GM19468 (cell line): ENCODE data around the gene HDHD5.

ENCODE experiments used
- ATAC-seq: cut with Tn5 transposase; IDR thresholded peaks from one replicate; pipeline ENCODE4 v1.9.1; 2021; ENCODE audit warnings: mild to moderate bottlenecking, moderate library complexity, moderate number of reproducible peaks; ENCODE audit not compliant: unreplicated experiment; ENCODE audit errors: extremely low read depth

HDHD5 gene

DNA sequence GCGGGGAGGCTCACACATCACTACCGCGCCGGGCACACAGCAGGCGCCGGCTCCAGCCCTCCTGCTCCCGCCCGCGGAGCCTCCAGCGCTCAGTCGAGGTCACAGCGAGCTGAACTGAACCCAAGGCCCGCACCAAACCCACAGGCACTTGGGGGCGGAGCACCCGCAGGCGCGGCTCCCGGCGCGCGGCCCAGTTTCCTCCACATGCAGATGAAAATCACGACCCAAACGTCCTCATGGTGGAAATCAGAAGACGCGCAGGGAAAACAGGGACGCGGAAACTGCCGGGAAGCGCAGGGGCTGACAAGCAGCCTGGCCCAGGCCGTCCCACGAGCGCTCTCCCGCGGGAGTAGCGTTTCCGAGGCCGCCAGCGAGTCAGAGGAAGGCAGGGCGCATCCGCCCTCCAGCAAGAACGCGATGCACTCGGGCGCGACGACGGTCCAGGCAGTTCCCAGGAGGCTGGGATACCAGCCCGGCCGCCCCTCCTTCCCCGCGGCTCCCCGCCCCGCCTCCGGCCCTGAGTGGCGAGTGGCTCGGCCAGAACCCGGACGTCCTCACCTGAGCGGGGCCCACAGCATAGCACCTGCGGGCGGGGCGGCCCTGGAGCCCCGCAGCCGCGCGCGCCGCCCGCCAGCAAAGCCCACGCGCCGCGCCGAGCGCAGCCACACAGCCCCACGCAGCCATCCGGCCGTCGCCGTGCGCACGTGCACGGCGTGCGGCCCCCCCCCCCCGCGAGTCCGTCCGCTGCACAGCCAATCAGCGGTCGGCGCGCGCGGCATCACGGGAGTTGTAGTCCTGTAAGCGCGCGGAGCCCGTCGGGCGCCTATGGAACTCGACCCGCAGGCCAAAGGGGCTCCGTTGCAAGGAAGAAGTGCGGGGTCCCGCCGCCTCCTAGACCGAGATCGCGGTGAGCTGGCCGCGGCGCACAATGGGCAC lies at the start of gene HDHD5:
Gene HDHD5 (minus strand): TSS at position 710 of the 936 bp plus-strand sequence. CDS start 26 bp downstream, at position 684.
- peak; percentile 51 for ATAC-seq

DNA sequence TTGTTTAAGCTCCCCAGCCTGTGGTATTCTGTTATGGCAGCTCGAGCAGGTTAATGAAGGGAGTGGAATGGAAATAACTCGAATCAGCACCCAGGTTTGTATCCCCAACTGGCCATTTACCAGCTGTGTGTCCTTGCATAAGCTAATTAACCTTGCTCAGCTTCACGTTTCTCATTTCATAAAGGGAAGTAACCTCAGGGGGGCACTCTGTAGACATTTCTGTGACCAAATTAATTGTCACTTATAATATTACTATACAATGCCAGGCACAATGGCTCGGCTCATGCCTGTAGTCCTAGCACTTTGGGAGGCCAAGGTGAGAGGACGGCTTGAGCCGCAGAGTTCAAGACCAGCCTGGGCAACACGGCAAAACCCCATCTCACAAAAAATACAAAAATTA lies 46.4 kb upstream of the HDHD5 start:
- no peak for ATAC-seq

DNA sequence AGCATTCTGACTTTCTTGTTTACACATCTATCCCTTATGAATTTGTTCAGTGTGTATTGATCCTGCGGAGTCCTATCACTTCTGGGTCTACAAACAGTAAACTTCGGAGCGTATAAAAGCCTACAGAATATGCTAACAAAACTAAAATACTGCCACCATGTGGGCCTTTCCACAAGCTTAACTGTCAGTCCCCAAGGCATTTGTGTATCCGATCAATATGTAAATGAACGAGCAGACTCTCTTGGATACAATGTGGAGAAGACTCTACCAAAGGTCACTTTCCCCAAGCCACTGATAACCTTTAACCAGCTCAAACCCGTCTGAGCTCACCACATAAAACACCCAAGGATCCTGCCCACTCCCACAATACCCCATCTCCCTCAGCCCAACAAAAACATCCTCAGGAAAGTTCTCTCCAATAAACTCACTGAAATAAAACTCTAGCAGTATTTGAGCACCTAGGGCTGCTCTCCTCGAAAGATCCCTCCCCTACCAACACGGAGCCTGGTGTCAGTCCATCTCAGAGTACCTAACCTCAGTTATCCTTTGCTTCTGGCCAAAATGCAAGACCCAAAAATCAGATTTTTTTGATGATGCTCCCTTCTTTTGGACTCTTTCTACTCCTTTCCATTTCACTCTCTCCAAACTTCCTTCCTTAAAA lies 42.3 kb upstream of the HDHD5 start:
- no peak for ATAC-seq

DNA sequence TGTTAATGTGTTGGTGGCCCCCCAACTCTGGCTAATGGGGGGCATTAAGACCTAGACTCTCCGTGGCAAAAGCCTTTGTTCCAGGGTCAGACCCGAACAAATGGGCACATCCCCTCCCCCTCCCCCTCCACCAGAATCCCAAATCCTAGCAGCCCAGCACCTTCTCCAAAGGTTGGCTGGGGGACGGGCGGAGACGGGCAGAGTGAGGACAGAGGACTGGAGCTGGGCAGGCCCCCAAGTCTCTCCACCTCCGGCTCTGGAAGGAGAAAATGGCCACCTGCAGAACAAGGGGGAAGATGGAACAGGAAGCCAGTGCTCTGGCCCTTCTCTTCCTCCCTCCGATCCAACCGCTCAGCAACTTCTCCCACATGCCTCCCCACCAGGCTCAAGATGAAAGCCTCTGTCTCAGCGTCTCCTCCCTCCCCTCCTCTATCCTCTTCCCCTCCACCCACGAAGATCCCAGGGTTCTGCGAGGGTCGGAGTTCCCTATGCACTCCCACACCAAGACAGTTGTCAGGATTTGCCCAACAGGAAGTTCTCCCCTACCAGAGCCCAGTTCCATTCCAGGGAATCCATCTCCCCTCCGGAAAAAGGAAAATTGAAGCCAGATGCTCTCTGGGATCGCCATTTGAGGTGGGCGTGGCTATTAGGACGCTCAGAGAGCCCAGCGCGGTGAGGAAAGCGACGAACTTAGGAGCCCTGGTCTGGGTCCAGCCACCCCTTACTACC lies 40.1 kb upstream of the HDHD5 start:
- no peak for ATAC-seq

DNA sequence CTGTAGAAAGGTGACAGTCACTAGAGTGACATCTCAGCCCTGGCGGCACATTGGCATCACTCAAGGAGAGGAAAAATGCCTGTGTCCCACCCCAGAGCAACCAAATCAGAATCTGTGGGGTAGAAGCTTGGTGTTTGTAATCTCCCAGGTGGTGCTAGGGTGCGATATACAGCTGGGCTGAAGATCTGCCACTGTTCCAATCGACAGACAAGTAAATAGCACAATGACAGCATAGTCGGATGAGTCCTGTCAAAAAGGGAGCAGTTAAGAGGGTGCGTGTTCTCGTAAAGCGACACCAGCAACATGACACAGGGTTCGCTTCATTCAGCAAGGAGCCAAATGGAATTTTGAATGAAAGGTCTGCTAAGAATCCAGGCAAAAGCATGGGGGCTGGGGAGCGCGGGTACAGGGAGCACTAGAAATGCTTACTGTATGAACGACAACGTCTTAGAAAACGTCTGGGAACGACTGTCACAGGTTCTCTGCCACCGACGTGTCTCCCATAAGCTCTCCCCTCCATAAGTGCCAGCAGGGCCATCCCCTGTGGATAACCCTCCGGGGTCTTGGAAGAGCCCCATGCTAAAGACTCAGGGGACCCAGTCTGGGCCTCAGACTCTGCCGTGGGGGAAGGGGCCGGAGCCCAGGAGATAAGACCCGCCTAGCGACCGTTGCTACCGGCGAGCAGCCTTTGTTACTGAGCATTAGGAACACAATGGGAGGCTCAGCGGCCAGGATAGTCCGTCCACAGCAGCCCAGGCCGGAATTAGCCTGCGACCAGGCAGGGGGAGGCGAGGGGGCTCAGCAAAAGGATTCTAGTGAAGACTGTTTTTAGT lies 39.3 kb upstream of the HDHD5 start:
- ATAC-seq: no peak

DNA sequence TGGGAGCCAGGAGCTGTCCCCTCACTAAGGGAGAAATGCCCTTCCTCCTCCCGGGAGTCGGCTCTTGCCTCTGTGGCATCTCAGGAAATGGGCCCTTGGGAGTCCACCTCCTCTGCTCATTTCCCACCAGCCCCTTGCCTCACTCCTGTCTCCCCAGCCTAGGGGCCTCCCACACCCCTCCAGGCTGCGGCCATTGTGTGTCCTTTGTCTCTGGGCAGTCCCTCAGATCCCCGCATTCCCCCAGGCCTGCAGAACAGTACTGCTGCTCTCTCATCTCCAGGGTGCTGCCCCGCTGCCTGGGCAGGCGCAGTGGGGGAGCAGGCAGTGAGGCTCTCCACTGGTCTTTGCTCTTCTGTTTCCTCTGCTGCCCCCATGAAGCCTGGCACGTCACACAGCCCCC lies 35.1 kb upstream of the HDHD5 start:
- no peak for ATAC-seq

DNA sequence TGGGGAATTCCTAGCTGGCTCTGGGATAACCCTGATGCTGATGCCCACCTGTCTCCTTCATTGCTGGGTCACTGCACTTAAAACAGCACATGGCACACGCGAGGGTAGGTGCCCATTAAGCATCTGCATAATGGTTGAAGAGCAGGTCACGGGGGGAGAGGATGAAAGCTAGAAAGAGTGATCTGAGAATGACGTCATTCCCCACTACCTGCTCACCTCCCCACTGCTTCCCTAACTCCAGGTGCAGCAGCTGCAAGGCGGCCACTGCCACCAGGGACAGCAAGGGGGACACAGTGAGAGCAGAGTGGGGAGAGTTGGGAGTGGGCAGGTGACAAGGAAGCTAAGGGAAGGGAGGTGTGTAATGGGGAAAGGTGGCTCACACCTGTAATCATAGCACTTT lies 33.1 kb upstream of the HDHD5 start:
- no peak for ATAC-seq

DNA sequence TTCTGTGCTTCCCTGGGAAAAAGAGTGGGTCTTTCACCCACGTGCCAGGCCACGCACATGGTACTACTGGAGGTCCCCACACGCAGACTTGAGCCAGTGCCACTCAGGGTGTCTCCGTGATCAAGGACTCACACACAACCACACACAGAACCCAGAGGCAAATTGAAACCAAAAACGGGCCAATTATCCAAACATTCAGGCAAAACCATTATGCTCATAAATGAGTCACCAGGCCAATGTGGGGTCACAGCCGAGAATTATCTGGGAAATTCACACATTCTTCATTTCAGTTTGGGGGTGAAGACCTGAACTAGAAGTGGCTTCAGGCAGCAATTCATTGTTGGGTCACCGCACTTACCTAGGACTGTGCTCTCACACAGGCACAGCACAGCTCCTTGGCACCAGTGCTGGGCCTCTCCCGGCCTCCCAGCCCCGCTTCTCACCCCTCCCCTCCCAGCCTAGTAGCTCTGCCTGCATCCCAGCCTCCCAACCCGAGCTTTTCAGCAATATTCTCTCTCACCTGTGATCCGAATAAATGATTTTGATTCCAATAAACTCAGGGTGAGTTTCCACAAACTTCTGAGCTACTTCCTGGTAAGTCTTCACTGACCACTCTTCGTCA lies 32.2 kb upstream of the HDHD5 start:
- no peak for ATAC-seq

DNA sequence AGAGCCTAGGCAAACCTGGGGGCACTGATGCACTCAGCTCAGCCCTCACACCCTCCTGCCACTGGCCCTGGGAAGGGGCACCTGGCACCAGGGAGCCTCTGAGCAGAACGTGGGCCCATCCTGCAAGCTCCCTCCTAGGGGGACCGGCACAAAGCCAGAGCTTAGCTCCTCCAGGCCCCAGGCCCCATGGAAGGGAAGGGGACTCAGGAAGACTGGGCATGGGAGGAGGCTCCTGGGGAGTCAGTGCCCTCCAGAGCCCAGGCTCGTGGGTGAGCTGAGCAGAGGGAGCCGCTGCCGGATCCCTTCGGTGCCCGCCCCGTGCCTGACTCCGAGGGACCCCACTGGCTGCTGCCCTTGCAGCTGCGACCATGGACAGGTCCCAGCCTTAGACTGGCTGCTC lies 31.6 kb upstream of the HDHD5 start:
- no peak for ATAC-seq

DNA sequence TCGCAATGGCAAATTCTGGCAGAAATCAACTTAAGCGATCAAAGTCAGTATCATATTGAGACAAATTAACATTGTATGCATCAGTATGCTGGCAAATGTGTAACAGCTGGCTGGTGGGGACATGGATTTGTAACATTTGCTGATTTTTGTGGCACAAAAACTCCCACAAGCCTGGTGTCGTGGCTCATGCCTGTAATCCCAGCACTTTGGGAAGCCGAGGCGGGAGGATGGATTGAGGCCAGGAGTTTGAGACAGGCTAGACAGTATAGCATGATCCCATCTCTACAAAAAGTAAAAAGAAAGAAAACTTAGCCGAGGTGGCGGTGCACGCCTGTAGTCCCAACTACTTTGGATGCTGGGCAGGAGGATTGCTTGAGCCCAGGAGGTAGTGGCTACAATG lies 17.6 kb upstream of the HDHD5 start:
- no peak for ATAC-seq

DNA sequence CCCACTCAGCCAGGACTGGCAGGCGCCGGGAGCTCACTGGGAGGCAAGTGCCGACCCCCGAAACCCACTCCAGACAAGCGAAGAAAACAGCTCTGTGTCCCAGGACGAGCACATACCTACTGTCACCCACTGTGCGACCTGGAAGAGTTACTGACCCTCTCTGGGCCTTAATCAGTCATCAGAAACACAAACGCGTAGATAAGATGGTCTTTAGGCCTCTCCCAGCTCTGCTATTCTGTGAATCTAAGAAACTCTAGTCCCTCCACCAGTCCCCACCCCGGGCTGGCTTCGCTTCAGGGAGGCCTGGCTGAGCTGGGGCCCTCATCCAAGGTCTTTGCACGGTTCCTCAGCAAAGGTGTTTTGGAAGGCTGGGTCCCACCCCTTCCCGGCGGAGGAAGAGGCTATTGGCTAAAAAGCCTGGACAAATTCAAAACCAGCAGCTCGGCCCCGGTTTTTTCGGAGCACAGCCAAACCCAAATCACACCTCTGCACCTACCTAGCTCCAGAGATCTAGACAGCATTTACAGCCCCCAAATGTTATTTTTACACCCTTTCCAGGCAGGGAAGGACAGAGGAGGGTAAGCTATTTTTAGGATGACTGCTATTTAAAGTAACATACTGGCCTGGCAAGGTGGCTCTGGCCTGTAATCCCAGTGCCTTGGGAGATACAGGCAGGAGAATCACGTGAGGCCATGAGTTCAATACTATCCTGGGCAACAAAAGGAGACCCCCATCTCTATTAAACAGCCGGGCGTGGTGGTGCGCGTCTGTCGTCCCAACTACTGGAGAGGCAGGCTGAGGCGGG lies 13.2 kb upstream of the HDHD5 start:
- ATAC-seq: no peak

DNA sequence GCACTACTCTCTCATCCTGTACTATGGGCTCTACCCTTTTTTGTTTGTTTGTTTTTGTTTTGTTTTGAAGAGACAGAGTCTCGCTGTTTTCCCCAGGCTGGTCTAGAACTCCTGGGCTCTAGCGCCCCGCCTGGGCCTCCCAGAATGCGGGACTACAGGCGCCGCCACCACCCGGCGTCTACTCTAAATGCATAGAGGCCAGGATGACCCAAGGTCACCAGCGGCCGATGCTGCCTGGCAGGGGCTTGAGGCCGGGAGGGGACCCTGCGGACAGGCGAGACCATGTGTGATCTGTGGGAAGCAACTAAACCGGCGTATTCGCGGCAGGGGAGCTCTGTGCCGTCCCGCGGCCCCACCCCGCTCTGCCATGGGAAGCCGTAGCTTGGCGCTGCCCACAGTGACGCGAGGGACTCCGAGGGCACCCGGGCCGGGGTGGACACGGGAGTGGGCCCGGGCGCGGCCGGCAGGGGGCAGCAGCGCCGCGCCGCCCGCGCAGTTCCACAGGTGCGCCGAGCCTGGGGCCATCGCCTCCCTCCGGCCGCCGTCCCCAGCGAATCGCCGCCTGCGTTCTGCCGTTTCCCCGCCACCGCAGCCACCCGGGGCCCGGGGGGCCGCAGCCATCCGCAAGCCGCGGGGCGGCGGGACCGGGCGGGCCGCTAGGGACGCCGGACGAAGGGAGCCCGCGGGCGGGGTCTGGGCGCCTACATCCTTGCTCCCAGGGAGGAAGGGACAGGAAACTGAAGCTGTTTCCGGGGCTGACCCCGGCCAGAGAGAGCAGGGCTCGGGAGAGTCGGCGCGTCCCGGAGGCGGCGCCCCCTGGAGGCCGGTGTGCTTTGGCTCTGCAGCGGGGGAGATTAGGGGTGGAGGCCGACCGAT lies 12.3 kb upstream of the HDHD5 start:
- peak; percentile 75 for ATAC-seq

DNA sequence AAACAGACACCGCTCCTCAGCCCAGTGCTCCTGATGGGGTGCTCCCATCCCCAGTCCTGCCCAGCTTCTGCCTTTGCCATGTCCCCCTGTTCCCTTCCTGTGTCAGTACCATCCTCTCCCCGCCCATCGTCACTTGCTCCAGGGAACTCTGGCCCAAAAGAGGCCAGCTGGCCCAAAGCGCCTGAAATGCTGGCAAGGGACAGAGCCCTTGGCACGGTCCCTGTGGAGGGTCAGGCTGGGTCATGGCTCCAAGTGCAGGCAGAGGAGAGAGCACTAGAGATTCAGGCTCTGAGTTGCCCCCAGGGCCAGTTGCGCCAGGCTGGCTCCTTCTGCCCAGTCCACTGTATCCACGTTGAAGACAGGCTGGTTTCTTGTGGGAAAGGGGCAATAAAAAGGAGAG lies 8.4 kb upstream of the HDHD5 start:
- ATAC-seq: no peak

DNA sequence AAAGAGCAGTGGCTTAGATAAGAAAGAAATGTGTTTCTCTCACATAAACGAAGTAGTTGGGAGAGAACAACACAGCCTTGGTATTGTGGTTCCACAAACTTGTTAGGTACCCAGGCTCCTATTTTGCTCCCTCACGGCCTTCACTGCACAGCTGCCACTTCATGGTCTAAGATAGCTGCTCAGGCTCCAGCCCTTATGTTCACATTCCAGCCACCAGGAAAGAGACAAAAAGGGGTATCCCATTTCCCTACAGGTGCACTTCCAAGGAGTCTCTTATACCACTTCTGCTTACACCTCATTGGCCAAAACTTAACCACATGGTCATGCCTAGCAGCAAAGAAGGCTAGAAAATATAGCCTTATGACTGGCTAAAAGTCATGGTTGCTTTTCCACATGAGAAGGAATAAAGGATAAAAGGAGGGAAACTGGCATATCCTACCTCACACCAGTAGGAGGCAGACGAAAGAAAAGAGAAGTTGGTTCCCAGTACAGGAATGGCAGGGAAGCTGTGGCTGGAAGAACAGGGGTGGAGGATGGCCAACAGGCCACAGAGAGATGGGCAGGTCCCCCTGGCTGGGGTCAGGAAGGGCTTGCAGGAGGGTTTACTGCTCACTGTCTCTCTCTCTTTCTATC lies 5.4 kb upstream of the HDHD5 start:
- no peak for ATAC-seq

DNA sequence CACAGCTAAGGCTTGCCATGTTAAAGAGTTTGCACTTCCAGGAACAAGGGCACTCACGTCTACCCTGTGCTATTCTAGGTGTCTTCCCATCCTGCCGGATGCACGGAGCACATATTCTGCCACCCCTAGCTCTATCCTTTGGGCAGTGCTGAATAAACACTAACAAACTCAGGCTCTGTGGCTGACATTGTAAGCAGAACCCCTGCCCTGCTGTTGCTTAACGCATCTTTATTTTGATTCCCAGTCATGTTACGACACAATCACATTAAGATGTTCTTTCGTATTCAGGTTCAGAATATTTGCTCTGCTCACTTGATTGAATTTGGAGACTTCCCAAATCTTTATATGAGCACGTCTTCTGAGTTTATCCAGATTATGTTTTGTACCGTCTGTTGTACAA lies 3.7 kb upstream of the HDHD5 start:
- ATAC-seq: no peak

DNA sequence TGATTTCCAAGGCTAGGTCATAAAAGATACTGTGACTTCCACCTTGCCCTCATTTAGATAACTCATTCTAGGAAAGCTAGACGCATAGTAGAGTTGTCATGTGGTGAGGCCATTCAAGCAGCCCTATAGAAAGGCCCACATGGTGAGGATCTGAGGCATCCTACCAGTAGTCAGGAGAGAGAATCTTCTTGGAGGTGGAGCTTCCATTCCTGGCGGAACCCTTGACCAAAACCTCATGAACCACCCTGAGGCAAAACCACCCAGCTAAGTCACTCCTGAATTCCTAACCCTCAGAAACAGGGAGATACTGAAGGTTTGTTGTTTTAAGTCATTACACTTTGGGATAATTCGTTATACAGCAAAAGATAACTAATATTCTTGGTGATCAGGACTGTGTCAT lies 2.9 kb upstream of the HDHD5 start:
- no peak for ATAC-seq

DNA sequence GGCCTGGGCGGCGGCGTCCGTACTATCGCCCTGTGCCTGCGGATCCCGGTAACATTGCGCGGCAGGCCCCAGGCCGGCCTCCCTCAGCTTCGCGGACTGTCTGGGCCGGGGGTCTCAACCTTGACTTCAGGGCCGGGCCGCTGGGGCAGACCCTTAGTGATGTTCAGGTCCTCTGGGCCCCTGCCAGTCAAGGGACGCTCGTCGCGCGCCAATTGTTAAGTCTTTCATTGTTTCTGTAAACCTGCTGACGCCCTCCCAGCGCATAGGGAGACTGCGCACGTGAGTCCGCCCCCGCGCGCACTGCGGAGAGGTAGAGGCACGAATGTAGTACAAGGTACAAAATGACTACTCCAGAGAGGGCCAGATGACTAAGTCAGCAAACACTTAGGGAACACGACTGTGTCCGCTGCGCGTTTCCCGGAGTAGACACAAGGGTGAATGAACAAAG lies 451 bp upstream of the HDHD5 start:
- ATAC-seq: no peak
